ENCODE measurements around the gene SEMA6D.
"Not testable (repeated sequence)": the region's sequence is repeated elsewhere in the genome, so short reads cannot be mapped to it uniquely, and the experiment has no call there.

Gene SEMA6D

GRCh38 chr15:47716516-47716915, 789 bp upstream of the SEMA6D start:
- DNase-seq (ENCODE audit: low read depth), result no peak

- DNase-seq (ENCODE audit: low read depth), result no peak
These were observed 1.5 kb downstream of the SEMA6D start for GRCh38 chr15:47718497-47719437.

- DNase-seq (ENCODE audit: low read depth), result no peak
These were observed 2.4 kb downstream of the SEMA6D start for GRCh38 chr15:47719730-47720129.

GRCh38 chr15:47720555-47720954, 3.2 kb downstream of the SEMA6D start:
- DNase-seq (ENCODE audit: low read depth), result peak; percentile 5

GRCh38 chr15:47721676-47722075, 4.4 kb downstream of the SEMA6D start:
- no peak for DNase-seq (ENCODE audit: low read depth)

GRCh38 chr15:47724346-47724745, 7.0 kb downstream of the SEMA6D start:
- no peak for DNase-seq (ENCODE audit: low read depth)

GRCh38 chr15:47725051-47725450, 7.7 kb downstream of the SEMA6D start:
- DNase-seq (ENCODE audit: low read depth), result no peak

GRCh38 chr15:47725906-47726305, 8.6 kb downstream of the SEMA6D start:
- DNase-seq (ENCODE audit: low read depth), result no peak

- DNase-seq (ENCODE audit: low read depth), result no peak
These were observed 9.1 kb downstream of the SEMA6D start for GRCh38 chr15:47726399-47726823.

GRCh38 chr15:47727137-47727536, 9.8 kb downstream of the SEMA6D start:
- no peak for DNase-seq (ENCODE audit: low read depth)

- no peak for DNase-seq (ENCODE audit: low read depth)
These were observed 10.4 kb downstream of the SEMA6D start for GRCh38 chr15:47727676-47728075.

- DNase-seq (ENCODE audit: low read depth), result no peak
These were observed 11.1 kb downstream of the SEMA6D start for GRCh38 chr15:47728426-47728825.

- DNase-seq (ENCODE audit: low read depth), result no peak
These were observed 11.6 kb downstream of the SEMA6D start for GRCh38 chr15:47728886-47729285.

GRCh38 chr15:47731230-47731629, 13.9 kb downstream of the SEMA6D start:
- no peak for DNase-seq (ENCODE audit: low read depth)

GRCh38 chr15:47732248-47732647, 14.9 kb downstream of the SEMA6D start:
- DNase-seq (ENCODE audit: low read depth), result no peak

GRCh38 chr15:47733085-47733484, 15.8 kb downstream of the SEMA6D start:
- DNase-seq (ENCODE audit: low read depth), result no peak

- no peak for DNase-seq (ENCODE audit: low read depth)
These were observed 19.0 kb downstream of the SEMA6D start for GRCh38 chr15:47736143-47736786.

GRCh38 chr15:47737477-47737876, 20.2 kb downstream of the SEMA6D start:
- DNase-seq (ENCODE audit: low read depth), result no peak

- not testable (repeated sequence) for DNase-seq (ENCODE audit: low read depth)
These were observed 21.0 kb downstream of the SEMA6D start for GRCh38 chr15:47738144-47738825.

GRCh38 chr15:47741082-47741481, 23.8 kb downstream of the SEMA6D start:
- DNase-seq (ENCODE audit: low read depth), result no peak

- no peak for DNase-seq (ENCODE audit: low read depth)
These were observed 24.6 kb downstream of the SEMA6D start for GRCh38 chr15:47741907-47742306.

- DNase-seq (ENCODE audit: low read depth), result no peak
These were observed 25.0 kb downstream of the SEMA6D start for GRCh38 chr15:47742334-47742733.

- DNase-seq (ENCODE audit: low read depth), result no peak
These were observed 25.4 kb downstream of the SEMA6D start for GRCh38 chr15:47742742-47743141.

All from EH (cell line).